T follicular helper cell (primary cell): ENCODE results near the gene NAT9.

Source experiments
- DNase-seq: peaks from one replicate; pipeline ENCODE4 v3.0.0-alpha.2; 2020; ENCODE audit warnings: low read depth

The NAT9 gene

DNA sequence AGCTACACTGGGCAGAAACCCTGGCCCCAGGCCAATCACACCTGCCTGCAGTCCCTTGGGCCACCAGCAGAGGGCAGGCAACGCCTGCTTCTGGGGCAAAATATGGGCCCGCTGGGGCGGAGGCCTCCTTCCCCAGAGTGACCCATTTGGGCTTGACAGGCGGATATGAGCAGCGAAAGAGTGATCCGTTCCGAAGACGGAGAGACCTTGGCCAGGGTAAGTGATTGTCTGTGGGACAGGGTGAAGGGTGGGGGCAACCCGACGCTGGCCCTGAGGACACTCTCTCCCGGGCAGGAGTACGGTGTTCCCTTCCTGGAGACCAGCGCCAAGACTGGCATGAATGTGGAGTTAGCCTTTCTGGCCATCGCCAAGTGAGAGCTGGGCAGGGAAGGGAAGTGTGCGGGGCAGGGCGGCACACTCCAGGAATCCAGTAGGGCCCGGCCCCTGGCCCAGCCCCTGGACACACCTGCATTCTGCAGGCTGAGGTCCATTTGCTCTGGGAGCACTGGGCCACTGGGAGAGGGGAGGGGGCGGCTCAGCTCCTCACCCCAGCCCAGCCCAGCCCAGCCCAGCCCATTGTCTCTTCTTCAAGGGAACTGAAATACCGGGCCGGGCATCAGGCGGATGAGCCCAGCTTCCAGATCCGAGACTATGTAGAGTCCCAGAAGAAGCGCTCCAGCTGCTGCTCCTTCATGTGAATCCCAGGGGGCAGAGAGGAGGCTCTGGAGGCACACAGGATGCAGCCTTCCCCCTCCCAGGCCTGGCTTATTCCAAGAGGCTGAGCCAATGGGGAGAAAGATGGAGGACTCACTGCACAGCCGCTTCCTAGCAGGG is 31.2 kb downstream of the NAT9 start:
- DNase-seq, result peak; percentile 73

DNA sequence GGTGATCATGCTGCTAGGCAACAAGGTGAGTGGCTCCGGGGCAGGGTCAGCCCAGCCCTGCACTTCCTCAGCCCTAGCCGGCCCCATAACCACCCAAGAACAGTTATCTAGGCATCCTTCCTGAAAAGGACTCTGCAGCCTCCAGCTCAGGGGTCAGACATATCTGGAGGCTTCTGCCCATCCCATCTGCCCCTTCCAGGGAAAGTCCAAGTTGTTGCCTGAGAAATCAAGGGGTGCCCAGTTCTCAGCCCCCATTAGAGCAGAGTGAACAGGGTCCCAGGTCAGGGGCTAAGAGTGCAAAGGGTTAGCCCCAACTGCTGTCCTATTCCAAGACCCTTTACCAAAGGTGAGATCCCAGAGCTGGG is 31.8 kb downstream of the NAT9 start:
- no peak for DNase-seq

DNA sequence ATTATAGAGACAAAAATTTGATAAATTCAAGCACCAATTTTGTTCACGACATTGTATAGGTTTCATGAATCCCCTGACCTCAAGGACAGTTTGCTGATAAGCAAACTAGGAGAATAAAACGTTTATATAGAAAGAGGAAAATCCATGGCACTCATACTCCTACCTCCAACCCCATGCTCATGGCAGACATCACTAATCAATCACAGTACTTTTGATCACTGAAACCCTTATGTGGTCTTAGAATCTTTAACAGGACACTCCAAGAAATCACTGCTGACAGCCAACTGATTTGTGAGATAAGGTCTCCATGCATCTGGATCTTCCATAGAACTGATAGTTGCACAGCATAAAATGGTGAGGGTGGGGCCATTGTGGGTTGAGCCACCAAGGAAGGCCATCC is 32.4 kb downstream of the NAT9 start:
- DNase-seq, result no peak

DNA sequence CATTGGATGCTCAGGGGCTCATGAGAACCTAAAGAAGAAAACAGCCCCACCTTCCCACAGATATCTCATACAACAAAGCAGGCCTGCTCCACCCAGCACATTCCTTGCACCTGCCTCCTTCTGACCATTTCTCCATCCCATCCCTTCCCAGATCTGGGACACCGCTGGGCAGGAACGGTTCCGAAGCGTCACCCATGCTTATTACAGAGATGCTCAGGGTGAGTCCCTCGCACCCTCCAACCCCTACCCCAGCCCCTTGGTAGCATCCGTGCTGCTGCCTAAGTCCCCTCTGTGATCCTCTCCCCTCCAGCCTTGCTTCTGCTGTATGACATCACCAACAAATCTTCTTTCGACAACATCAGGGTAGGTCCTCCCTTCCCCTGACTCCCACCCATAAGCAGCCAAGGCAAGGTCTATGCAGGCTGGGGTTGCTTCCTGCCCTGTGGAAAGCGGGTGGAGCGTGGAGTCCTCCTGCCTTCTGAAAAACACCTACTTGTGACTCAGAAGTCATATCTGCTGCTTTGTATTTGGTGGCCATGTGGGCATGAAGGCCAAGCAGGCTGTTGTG is 33.1 kb downstream of the NAT9 start:
- DNase-seq, result no peak

DNA sequence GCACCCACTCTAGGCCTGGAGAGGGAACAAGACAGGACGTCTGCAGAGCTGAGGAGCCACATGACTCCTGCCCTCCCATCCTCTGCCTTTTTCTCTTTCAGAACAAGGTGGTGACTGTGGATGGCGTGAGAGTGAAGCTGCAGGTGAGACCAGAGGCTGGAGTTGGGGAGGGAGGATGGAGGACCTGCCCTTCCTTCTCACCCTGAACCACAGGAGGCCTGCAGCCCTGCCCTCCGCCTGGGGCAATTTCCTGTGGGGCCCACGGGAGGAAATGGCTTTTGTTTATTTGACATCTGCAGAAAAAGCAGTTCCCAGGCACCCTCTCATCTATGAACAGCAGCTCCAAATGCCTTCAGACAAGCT is 34.0 kb downstream of the NAT9 start:
- no peak for DNase-seq

DNA sequence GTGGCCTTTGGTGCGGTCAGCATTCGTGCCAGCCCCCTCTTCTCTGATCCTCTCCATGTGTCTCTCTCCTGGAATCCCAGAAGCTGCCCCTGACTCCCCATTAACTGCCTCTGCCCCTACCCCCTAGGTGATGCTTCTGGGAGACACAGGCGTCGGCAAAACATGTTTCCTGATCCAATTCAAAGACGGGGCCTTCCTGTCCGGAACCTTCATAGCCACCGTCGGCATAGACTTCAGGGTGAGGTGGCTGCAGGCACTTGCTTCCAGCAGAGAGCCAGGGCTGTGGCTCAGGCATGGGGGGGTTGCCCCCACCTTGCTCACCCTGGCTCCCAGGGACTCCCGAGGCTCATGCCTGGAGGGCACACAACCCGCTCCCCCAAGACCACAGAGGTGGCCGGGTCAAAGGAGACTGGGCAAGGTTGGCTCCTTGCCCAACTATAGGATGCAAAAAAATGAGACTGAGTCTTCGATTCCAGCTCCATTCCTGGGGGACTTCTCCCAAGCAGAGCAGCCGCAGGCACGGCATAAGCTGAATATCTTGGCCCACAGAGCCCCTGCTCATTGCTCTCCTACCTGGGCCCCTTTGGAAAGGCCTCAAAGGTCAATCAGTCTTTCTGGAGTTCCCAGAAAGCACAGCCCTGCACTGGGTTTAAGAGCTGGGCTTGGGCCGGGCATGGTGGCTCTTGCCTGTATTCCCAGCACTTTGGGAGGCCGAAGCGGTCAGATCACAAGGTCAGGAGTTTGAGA is 35.3 kb downstream of the NAT9 start:
- no peak for DNase-seq

DNA sequence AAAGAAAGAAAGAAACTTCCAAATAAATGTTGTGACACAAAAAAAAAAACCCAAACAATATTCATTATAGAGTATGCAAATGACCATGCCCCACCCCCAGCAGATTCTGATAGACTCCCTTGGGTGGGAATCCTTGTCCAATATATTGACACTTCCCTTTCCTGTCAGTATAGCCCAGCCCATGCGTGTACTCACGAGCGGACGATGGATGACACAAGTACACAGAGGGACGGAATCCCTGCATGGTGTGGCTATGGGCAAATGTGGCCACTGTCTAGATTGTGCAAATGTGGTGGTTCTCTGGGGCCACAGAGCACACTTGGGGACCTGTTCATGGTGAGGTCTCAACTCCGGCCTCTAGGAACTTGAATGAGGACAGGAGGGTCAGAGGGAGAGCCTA is 36.0 kb downstream of the NAT9 start:
- no peak for DNase-seq

DNA sequence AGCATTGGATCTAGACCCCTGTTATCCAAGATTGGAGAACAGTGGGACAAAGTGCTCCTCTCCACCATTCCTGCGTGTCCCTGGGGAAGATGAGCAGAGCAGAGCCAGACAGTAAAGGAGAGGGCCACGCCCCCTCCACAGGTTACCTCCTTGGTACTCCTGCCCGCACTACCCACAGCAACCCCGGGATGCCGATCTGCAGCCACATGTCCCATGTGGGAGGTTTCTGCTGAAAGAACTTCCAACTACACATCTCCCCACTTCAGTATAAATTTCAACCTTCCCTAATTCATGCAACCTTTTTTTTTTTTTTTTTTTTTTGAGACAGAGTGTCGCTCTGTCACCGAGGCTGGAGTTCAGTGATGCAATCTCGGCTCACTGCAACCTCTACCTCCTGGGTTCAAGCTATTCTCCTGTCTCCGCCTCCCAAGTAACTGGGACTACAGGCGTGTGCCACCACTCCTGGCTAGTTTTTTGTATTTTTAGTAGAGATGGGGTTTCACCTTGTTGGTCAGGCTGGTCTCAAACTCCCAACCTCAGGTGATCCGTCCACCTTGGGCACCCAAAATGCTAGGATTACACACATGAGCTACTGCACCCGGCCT is 36.8 kb downstream of the NAT9 start:
- no peak for DNase-seq

DNA sequence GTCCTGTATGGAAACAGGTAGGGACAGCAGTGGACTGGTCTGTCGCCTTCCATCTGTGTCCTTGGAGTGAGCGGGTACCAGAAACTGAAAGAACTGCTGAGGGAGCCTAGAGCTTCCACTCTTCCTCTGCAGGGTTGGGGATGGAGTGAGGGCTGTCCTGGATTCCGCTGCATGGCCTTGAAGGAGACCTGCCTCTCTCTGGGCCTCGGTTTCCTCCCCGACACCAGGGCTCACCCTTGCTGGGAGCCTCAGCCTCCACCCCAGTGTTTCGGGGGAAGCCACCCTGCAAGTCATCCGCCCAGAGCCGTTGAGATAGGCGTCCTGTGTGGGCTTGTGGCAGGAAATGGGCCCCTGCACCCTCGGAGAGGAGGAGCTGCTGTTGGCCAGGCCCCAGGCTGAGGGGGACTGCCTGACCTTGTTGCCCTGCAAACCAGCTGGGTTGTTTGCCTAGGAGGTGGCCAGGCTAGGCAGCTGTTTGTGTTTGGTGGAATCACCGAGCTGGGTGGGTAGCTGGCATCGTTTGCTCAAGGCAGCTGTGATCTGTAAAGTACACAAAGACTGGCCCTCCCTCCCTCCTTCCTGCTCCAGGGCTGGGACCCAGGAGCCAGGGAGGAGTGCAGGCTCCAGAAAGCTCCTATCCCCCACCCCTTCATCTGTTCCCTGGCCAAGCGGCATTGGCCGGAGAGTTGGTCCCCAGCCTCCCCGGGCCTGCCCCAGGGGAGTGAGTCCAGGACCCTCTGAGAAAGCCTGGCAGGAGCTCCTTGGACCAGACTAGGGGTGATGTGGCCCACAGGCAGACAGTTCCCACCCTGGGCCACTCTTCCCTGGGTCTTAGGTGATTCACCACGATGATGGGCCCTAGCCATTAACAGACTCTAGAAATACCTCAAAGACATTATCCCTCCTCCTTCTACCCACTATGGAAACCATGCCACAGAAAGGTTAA is 37.8 kb downstream of the NAT9 start:
- no peak for DNase-seq

DNA sequence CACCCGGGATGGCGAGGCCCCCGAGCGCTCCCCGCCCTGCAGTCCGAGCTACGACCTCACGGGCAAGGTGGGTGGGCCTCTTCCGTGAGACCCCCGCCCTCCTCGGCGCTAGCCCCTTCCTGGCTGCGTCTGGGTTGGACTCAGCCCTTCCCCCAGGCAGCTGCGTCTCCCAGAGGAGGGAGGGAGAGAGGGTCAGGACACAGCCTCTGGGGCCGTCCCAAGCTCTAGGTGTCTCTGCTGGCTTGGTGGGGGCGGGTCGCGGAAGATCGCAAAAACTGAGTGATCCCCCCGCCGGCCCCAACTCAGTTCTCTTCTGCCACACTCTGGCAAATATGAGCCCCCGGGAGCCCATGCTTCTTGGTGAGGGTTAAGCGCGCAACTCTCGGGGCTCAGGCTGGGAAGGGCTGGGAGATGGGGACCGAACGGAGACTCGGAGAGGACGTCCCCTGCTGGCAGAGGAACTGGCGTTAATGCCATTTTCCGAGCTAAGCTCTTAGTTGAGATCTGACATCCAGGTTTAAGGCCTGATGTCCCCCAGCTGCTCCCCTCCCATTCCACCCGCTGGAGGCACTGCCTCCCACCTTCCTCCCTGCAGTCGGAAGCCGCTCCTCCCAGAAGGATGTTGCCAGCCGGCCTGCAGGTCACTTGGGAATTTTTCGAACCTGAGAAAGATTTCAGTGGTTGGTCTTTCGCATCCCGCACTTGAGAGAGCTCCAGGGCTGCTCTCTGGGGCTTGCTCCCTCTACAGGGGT is 38.7 kb downstream of the NAT9 start:
- DNase-seq, result no peak

DNA sequence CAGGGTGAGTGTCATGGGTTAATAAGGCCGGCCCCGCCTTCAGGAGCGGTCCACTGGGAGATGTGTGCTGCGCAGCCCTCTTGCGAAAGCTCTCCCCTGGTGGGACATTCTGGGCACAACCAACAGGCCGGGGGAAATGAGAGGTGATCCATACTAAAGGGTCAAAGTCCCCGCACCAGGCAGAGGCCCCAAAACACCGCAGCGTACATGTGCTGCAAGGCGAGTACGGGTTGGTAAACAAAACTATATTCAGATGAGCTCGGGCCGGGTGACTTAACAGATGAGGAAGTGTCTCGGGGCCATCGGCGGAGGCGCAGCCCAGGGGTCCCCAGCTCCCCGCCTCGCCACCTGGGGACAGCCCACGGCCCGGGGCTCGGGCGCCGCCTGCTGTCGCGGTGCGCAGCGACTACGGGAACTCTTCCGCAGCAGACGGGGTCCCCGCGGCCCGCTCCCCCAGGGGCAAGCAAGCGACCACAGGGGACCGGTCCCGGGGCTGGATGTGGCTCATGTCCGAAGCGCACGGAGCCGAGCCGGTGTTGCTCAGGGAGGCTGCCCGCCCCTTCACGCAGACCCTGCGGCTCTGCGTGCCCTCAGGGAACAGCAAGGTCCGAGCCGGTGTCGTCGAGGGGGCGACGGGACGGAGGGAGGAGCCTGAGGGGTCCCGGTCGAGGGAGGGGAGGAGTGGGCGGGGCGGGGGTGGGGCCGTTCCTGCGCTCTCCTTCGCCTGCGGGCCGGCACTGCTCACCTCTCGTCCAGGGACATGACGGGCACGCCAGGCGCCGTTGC is 39.4 kb downstream of the NAT9 start, which contains the start of gene RAB37:
Gene RAB37, plus strand, starts transcription at position 744 of the 786 bp plus-strand sequence. Its CDS starts 17 bp downstream, at position 761.
- no peak for DNase-seq

DNA sequence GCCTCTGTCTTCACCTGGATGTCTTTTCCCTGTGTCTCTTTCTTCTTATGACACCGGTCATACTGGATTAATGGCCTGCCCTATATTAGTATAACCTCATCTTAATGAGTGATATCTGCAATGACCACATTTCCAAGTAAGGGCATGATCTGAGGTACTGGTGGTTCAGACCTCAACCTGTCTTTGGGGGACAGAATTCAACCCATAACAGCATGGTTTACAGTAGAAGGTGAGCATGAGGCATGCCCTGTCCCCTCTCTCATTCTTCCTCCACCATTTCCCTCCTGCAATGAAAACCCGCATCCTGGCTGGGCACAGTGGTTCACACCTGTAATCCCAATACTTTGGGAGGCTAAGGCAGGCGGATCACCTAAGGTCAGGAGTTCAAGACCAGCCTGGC is 41.9 kb downstream of the NAT9 start:
- DNase-seq, result no peak

DNA sequence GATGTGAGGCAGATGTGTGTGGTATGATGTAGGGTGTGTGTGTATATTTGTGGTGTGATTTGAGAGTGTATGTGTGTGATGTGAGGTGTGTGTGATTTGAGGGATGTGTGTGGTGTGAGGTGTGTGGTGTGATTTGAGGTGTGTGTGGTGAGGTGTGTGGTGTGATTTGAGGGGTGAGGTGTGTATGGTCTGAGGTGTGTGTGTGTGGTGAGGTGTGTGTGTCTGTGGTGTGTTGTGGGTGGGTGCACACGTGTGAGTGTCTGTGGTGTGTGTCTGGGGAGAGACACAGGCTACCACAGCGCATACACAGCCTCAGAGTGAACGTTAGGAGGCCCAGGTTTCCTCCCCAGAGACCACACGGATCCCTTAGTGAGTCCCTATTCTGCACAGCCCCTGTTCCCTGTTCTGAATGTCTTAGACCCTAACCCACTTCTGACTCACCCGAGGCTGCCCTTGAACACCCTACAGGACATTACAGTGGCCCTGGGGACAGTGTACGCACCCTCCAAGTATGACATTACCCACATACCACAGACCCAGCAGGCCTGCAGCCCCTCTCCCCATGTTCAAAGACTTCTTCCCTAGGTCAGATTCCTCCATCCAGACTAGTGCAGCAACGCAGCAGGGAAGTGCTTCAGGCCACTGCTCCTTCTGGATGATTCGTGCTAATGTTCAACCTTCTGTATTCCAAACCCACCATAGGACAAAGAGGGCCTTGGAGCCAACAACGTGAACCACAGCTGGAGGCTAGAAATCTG is 42.6 kb downstream of the NAT9 start:
- DNase-seq, result no peak

DNA sequence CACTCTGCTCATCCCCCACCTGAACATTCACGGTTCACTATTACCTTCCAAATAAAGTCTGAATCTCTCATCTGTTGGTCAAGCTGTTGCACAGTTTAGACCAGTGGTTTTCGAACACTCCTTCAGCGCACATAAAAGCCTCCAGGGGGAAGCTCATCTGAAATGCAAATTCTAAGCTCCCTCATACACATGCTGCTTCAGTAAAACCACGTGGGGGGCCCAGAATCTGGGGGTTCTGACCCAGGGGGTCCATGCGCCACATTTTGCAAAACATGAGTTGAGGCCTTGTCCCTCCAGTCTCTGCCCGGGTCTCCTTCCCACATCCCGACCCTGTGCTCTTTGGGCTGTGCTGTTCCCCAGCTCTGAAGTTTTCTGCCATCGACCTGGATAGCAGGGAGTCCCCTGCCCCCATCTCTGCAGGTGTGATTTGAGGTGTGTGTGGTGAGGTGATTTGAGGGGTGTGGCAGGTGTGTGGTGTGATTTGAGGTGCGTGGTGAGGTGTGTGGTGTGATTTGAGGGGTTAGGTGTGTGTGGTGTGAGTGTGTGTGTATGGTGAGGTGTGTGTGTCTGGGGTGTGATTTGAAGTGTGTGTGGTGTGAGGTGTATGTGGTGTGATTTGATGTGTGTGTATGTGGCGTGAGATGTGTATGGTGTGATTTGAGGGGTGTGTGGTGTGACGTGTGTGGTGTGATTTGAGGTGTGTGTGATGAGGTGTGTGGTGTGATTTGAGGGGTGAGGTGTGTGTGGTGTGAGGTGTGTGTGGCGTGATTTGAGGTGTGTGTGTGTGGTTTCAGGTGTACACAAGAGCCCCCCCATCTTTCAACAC is 43.9 kb downstream of the NAT9 start:
- DNase-seq, result no peak

DNA sequence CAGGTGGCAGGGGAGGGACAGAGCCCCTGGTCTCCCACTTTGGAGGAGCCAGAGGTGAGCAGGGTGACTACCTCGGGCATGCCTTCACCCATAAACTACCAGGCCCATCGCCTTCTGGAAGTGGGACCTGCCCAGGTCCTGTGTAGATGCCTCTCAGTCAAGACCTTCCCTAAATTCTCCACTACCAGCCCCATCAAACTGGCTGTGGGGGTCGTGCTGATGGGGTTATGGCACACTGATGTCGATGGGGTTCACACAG is 44.9 kb downstream of the NAT9 start:
- DNase-seq, result no peak

DNA sequence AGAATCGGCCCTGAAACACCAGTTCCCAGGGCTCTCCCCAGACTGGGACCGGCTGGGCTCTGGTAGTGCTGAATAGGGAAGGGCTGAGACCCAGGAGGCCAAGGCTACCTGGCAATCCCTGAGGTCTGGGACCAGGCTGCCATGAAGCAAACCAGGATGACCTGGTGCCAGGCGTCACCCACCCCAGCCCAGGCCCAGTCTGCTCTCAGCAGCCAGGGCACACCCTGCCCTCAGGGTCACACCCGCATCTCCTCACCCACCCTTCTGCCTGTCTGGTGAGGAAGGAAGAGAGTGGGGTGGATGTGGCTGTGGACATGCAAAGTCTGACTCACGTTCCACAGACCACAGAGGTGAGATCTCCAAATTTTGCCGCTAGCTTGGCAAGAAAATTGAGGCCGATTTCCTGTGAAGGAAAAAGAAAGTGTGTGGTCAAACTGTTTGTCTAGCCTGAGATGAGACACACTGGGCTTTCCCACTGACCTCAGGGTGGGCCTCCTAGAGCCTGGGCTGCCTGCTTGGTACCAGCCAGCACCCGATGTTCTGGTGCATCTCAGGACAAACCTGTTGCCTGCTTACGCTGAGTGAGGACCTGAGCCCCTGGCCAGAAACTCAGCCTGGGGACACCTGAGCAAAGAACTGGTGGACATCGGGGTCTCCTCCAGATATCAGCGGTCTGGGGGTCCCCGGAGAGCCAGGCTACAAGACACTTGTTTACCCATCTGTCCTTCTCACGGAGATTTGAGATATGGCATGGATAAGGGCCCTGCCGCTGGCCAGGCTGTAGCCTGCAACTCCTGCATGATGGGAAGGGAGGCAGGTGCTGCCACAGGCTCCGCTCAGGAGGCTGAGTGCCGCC is 45.4 kb downstream of the NAT9 start:
- no peak for DNase-seq

DNA sequence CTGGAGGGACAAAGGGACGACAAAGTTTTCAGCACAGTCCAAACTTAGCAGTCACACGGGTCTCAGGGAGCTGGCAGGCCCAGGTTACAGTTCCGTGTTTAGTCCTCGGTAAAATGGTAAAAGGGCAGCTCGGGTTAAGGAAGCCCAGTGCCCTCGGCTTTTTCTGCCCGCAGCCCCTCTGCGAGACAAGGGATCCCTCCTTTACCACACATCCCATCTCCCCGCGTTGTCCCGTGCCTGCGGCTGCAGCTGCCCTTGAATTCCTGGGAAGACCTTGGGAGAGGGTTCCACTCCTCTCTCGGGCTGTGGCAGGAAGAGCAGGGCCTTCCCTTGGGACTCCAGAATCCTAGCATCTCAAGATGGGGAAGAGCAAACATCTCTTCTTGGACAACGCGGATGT is 46.3 kb downstream of the NAT9 start:
- no peak for DNase-seq

DNA sequence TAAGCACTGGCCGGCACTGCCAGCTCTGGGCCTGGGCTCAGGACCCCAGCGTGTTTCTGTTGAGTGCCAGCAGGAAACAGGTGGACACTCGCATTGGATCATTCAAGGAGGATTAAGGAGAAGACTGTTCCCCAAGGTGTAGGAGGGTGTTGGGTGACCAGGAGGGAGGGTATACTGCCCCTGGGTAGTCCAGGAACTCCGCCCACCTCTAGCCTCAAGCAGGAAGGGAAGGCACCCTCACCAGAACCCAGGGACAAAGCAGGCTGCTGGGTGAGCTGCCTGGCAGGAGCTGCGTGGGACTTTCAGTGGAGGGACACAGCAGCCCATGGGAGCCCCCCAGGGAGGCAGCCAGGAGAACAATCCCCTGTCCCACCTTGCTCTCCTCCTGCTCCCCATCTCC is 46.8 kb downstream of the NAT9 start:
- DNase-seq, result no peak
